AG09309 (cell line): ENCODE results near the gene ALOX15B.

Experiments
- DNase-seq: peaks from one replicate; pipeline ENCODE4 v3.0.0-alpha.2; 2010; ENCODE audit warnings: low read depth
- H3K4me3 ChIP-seq: 2 replicates; pipeline ENCODE4 v1.5.1; 2011; ENCODE audit warnings: mild to moderate bottlenecking, low read depth, low read length, moderate library complexity; ENCODE audit not compliant: control insufficient read depth
- CTCF ChIP-seq: IDR thresholded peaks from 2 replicates; pipeline ENCODE4 v1.5.1; 2011; ENCODE audit warnings: mild to moderate bottlenecking, low read depth, low read length, inconsistent platforms; ENCODE audit not compliant: insufficient read depth, control insufficient read depth; ENCODE audit errors: missing control alignments

ALOX15B gene

GRCh38 chr17:8081876-8082275, 43.0 kb downstream of the ALOX15B start:
- no peak for TF ChIP-seq CTCF
- H3K4me3 ChIP-seq = no peak overlapping the region
- DNase-seq = no peak

GRCh38 chr17:8082292-8082691, 43.4 kb downstream of the ALOX15B start:
- no peak for TF ChIP-seq CTCF
- no peak for DNase-seq
- H3K4me3 ChIP-seq = no peak overlapping the region

- no peak for TF ChIP-seq CTCF
- no peak overlapping the region for H3K4me3 ChIP-seq
- no peak for DNase-seq
Observed at GRCh38 chr17:8084250-8084649, 45.4 kb downstream of the ALOX15B start.

- no peak for DNase-seq
- TF ChIP-seq CTCF = no peak
- no peak within 1 kb of the TSS for H3K4me3 ChIP-seq
Observed at GRCh38 chr17:8087075-8087951, 48.5 kb downstream of the ALOX15B start, which contains the start of gene ALOX12B. TSS of gene ALOX12B (minus strand) at chr17:8087716. CDS start at chr17:8087442, 274 bp downstream.

- TF ChIP-seq CTCF = no peak
- no peak overlapping the region for H3K4me3 ChIP-seq
- no peak for DNase-seq
Observed at GRCh38 chr17:8087952-8088230, 49.0 kb downstream of the ALOX15B start.

GRCh38 chr17:8089728-8090127, 50.9 kb downstream of the ALOX15B start:
- TF ChIP-seq CTCF = no peak
- DNase-seq = no peak
- no peak overlapping the region for H3K4me3 ChIP-seq
